Measurements from ENCODE around the gene TUBA3D. TPM values are rescaled to one million over a fixed set of nuclear protein-coding genes. Genes with fewer than 3 reads are reported as not detected.
"Not testable (repeated sequence)": the region's sequence is repeated elsewhere in the genome, so short reads cannot be mapped to it uniquely, and the experiment has no call there.

The TUBA3D gene
- total RNA-seq, 1 experiment from 2014 or later = not detected

DNA sequence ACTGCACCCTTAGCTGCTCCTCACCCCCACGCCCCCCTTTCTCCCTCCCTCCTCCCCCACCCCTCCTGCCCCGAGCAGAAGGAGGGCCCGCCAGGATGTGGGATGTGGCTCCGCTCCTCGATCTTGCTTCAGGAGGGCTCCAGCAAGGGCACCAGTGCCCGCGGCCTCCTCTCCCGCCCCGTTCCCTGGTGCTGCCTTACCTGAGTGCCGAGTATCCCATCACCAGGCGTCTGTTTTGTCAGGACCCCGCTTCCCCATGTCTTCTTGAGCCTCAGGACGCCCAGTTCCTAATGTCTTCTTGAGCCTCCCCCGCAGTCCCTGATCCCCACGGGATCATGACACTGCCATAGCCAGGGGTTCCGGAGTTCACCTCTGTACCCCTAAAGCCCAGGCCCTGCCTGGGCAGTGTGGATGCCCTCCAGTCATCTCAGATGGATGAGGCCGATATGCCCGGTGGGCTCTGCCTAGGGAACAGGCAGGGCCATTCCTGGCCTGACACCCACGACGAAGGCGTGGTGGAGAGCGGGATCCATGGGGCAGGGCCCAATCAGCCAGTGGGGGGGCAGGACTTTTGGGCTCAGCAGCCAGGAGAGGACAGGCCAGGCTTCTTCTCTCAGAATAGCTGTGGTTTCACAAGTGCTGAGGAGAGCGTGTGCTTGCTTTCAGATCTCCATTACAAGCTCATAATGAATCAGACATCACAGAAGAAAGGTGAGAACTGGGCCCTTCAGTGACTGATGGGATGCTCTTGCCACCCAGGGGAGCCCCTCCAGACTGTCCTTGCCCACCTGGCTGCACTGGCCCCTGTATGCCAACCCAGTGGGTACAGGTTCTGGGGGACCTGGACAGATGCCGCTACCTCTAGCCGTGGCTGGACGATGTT is 53.3 kb downstream of the TUBA3D start:
- H3K4me1 ChIP-seq (ENCODE audit: control insufficient read depth, insufficient read depth, low read length); ATAC-seq; POLR2A ChIA-PET; H3K4me3 ChIP-seq (ENCODE audit: low read depth in 2 of 2, low read length in 2 of 2); in situ Hi-C loops (cut with HindIII; ENCODE audit: low pct_unique_long_range_greater_than_20kb, low sequenced_read_pairs); H3K27me3 ChIP-seq (ENCODE audit: control insufficient read depth, insufficient read depth, low read length); CTCF ChIA-PET; H3K27ac ChIP-seq (ENCODE audit: low read length); H3K9me3 ChIP-seq (ENCODE audit: control insufficient read depth, insufficient read depth, low read depth, low read length); intact Hi-C loops (cut with micrococcal nuclease; ENCODE audit: unreplicated experiment); DNase-seq (ENCODE audit: low read depth, low spot score); BruUV-seq (replicated peaks); H3K36me3 ChIP-seq (ENCODE audit: control insufficient read depth, insufficient read depth, low read length): not testable (repeated sequence)

DNA sequence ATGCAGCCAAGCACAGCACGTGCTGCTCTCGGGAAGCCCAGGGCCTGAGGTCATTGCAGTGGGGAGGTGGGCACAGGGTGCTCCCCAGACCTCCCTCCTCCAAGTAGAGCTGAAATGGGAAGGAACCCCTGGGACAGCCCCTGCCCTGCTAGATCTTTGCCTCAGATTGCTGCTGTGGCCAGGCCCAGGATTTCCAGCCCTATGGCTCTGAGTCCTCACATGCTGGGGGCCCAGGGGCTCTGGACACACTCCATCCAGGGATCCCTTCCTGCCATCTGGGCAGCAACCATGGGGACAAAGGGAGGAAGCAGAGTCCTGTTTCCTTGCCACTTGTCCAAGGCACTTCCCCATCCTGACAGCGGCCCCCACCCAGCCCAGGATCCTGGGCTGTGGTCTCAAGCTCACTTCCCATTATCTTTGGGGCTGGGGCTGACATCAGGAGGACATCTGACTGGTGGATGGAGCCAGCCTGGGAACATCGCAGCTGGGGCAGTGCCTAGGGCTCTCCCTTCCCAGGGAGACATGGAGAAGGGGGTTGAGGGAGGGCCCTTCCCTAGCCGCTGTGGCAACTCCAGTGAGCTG is 54.0 kb downstream of the TUBA3D start:
- H3K9me3 ChIP-seq (ENCODE audit: control insufficient read depth, insufficient read depth, low read depth, low read length); ATAC-seq; H3K4me1 ChIP-seq (ENCODE audit: control insufficient read depth, insufficient read depth, low read length); DNase-seq (ENCODE audit: low read depth, low spot score); POLR2A ChIA-PET; H3K4me3 ChIP-seq (ENCODE audit: low read depth in 2 of 2, low read length in 2 of 2); H3K36me3 ChIP-seq (ENCODE audit: control insufficient read depth, insufficient read depth, low read length); intact Hi-C loops (cut with micrococcal nuclease; ENCODE audit: unreplicated experiment); CTCF ChIA-PET; BruUV-seq (replicated peaks); H3K27ac ChIP-seq (ENCODE audit: low read length); H3K27me3 ChIP-seq (ENCODE audit: control insufficient read depth, insufficient read depth, low read length); in situ Hi-C loops (cut with HindIII; ENCODE audit: low pct_unique_long_range_greater_than_20kb, low sequenced_read_pairs): not testable (repeated sequence)

DNA sequence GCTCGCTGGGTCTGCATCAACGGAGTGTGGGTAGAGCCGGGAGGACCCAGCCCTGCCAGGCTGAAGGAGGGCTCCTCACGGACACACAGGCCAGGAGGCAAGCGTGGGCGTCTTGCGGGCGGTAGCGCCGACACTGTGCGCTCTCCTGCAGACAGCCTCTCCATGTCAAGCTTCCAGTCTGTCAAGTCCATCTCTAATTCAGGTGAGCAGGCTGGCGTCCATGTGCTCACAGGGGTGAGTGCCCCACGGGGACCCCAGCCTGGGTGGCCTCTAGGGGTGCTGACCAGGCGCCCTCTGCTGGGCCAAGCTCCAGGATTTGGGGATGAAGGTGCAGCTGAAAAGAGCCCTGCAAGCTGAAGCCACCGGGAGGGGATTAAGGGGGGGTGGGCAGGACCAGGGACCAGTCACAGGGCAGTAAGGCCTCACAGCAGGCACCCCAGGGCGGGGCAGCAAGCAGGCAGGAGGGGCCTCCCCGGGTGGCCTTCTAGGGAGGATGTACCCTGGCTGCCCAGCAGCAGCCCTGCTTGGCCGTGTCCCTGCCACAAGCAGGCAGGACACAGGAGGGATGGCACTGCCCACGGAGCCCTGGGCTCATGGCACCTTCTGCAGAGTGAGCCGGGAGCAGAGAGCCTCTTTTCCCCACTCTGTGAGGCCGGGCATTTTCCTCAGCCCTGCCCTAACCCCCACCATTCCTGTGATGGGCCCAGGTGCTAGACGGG is 54.9 kb downstream of the TUBA3D start:
- CTCF ChIA-PET; H3K36me3 ChIP-seq (ENCODE audit: control insufficient read depth, insufficient read depth, low read length); in situ Hi-C loops (cut with HindIII; ENCODE audit: low pct_unique_long_range_greater_than_20kb, low sequenced_read_pairs); BruUV-seq (replicated peaks); H3K27me3 ChIP-seq (ENCODE audit: control insufficient read depth, insufficient read depth, low read length); H3K4me1 ChIP-seq (ENCODE audit: control insufficient read depth, insufficient read depth, low read length); intact Hi-C loops (cut with micrococcal nuclease; ENCODE audit: unreplicated experiment); DNase-seq (ENCODE audit: low read depth, low spot score); ATAC-seq; H3K27ac ChIP-seq (ENCODE audit: low read length); H3K9me3 ChIP-seq (ENCODE audit: control insufficient read depth, insufficient read depth, low read depth, low read length); H3K4me3 ChIP-seq (ENCODE audit: low read depth in 2 of 2, low read length in 2 of 2); POLR2A ChIA-PET: not testable (repeated sequence)
- TF ChIP-seq, protein P1, sequence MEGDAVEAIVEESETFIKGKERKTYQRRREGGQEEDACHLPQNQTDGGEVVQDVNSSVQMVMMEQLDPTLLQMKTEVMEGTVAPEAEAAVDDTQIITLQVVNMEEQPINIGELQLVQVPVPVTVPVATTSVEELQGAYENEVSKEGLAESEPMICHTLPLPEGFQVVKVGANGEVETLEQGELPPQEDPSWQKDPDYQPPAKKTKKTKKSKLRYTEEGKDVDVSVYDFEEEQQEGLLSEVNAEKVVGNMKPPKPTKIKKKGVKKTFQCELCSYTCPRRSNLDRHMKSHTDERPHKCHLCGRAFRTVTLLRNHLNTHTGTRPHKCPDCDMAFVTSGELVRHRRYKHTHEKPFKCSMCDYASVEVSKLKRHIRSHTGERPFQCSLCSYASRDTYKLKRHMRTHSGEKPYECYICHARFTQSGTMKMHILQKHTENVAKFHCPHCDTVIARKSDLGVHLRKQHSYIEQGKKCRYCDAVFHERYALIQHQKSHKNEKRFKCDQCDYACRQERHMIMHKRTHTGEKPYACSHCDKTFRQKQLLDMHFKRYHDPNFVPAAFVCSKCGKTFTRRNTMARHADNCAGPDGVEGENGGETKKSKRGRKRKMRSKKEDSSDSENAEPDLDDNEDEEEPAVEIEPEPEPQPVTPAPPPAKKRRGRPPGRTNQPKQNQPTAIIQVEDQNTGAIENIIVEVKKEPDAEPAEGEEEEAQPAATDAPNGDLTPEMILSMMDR (IDR thresholded peaks at IDR 0.05) = peak; percentile 59

DNA sequence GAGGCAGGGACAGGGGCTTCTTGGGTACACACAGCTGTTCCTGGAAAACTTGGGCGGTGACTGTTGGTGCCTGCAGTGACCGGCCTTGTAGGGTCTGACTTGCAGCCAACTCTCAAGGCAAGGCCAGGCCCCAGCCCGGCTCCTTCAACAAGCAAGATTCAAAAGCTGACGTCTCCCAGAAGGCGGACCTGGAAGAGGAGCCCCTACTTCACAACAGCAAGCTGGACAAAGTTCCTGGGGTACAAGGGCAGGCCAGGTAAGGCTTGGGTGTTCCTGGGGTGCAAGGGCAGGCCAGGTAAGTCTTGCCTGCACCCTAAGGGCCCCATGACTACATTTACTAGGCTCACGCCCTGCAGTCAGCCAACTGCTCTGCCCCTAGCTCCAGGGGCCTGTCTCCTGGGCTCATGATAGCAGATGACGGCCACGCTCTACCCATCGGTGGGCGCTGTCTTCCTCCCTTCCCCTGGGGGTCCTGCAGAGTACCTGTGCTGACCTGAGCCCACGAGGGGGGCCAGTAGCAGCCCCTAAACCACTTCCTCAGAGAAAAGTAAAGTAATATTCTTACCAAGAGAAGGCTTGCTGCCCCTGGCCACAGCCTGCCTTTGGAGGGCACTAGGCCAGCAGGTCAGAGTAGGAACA is 55.7 kb downstream of the TUBA3D start:
- DNase-seq (ENCODE audit: low read depth, low spot score); H3K27me3 ChIP-seq (ENCODE audit: control insufficient read depth, insufficient read depth, low read length); H3K36me3 ChIP-seq (ENCODE audit: control insufficient read depth, insufficient read depth, low read length); CTCF ChIA-PET; H3K9me3 ChIP-seq (ENCODE audit: control insufficient read depth, insufficient read depth, low read depth, low read length); ATAC-seq; intact Hi-C loops (cut with micrococcal nuclease; ENCODE audit: unreplicated experiment); H3K4me3 ChIP-seq (ENCODE audit: low read depth in 2 of 2, low read length in 2 of 2); POLR2A ChIA-PET; BruUV-seq (replicated peaks); H3K27ac ChIP-seq (ENCODE audit: low read length); in situ Hi-C loops (cut with HindIII; ENCODE audit: low pct_unique_long_range_greater_than_20kb, low sequenced_read_pairs); H3K4me1 ChIP-seq (ENCODE audit: control insufficient read depth, insufficient read depth, low read length): not testable (repeated sequence)

Small RNA genes within 50 kb of the gene (microRNA-seq; reads per million reads assigned to microRNA genes)
- not detected for gene MIR4784 (ENCODE audit: unreplicated experiment)

Other genes starting within 250 kb of the TUBA3D start
- gene RAB6D, start 112.0 kb upstream of the TUBA3D start, total RNA-seq (2021; ENCODE audit: unreplicated experiment) = not detected
- 143 TPM for gene MZT2A, start 16.3 kb downstream of the TUBA3D start, total RNA-seq (2021; ENCODE audit: unreplicated experiment)
- 29.9 TPM for gene CCDC74A, start 51.8 kb downstream of the TUBA3D start, total RNA-seq (2021; ENCODE audit: unreplicated experiment)